ENCODE data around the gene USP17L27.
"Not testable (repeated sequence)": the region's sequence is repeated elsewhere in the genome, so short reads cannot be mapped to it uniquely, and the experiment has no call there.

- TF ChIP-seq, protein P1, sequence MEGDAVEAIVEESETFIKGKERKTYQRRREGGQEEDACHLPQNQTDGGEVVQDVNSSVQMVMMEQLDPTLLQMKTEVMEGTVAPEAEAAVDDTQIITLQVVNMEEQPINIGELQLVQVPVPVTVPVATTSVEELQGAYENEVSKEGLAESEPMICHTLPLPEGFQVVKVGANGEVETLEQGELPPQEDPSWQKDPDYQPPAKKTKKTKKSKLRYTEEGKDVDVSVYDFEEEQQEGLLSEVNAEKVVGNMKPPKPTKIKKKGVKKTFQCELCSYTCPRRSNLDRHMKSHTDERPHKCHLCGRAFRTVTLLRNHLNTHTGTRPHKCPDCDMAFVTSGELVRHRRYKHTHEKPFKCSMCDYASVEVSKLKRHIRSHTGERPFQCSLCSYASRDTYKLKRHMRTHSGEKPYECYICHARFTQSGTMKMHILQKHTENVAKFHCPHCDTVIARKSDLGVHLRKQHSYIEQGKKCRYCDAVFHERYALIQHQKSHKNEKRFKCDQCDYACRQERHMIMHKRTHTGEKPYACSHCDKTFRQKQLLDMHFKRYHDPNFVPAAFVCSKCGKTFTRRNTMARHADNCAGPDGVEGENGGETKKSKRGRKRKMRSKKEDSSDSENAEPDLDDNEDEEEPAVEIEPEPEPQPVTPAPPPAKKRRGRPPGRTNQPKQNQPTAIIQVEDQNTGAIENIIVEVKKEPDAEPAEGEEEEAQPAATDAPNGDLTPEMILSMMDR (IDR thresholded peaks at IDR 0.05): not testable (repeated sequence)
- TF ChIP-seq POLR2A (IDR thresholded peaks at IDR 0.05): not testable (repeated sequence)
Measured at GRCh38 chr4:9348593-9348992, 4.6 kb downstream of the USP17L27 start, which contains the start of gene USP17L28.

Data from vagina (tissue), 2 donors.